Gastrocnemius medialis (tissue), 4 donors: ENCODE measurements around the gene ZFP36. TPM values are rescaled to one million over a fixed set of nuclear protein-coding genes. Genes with fewer than 3 reads are reported as not detected.

Source experiments
- ATAC-seq, 2 donors: fragments of 150-250 bp; one replicate each; pipeline ENCODE4 v1.9.1; 2016
- DNase-seq, 2 donors: peaks; one replicate each; pipeline ENCODE4 v3.0.0-alpha.2; 2019
- H3K27ac ChIP-seq, 4 donors: fragments of 200-600 bp; sonication (generic); 1 replicate in 1 of 4; 2 replicates in 3 of 4; pipeline ENCODE4 v1.5.1; 2016 to 2018; ENCODE audit warnings: mild to moderate bottlenecking in 2 of 4, moderate library complexity in 1 of 4
- H3K27me3 ChIP-seq, 3 donors: fragments of 200-600 bp; sonication (generic) in 2 of 3; 1 replicate in 1 of 3; 2 replicates in 2 of 3; pipeline versions ENCODE4 v1.5.1 to v1.6.0; 2016 to 2019; ENCODE audit warnings: mild to moderate bottlenecking in 1 of 3, moderate library complexity in 1 of 3
- H3K36me3 ChIP-seq, 2 donors: fragments of 200-600 bp; sonication (generic) in 1 of 2; one replicate each; pipeline ENCODE4 v1.5.1; 2017 to 2018
- H3K4me1 ChIP-seq, 2 donors: fragments of 200-600 bp; sonication (generic) in 1 of 2; one replicate each; pipeline ENCODE4 v1.5.1; 2016 to 2017; ENCODE audit warnings: mild to moderate bottlenecking in 2 of 2
- H3K4me3 ChIP-seq, 4 donors: fragments of 200-600 bp; sonication (generic) in 3 of 4; 1 replicate in 1 of 4; 2 replicates in 3 of 4; pipeline ENCODE4 v1.5.1; 2016 to 2019; ENCODE audit warnings: mild to moderate bottlenecking in 2 of 4
- H3K9me3 ChIP-seq, 3 donors: fragments of 200-600 bp; sonication (generic) in 2 of 3; 1 replicate in 1 of 3; 2 replicates in 2 of 3; pipeline ENCODE4 v1.5.1; 2016 to 2019
- POLR2A ChIP-seq, 2 donors: fragments of 450-650 bp; IDR thresholded peaks; one replicate each; pipeline ENCODE4 v1.6.1; 2017; ENCODE audit warnings: antibody characterized with exemption in 2 of 2, mild to moderate bottlenecking in 2 of 2, moderate library complexity in 2 of 2
- in situ Hi-C, 4 donors: fragments of 200-750 bp; cut with MboI; loops; one replicate each; pipeline versions ENCODE4 v1.15.0 to v1.8.0; 2017; ENCODE audit warnings: low sequenced_read_pairs in 4 of 4
- intact Hi-C: fragments of 100-400 bp; cut with DNase I; formaldehyde crosslinking; loops from one replicate; pipeline ENCODE4 v1.15.1; 2023; ENCODE audit warnings: low total_unique reads
- total RNA-seq, 4 donors: library from RNA; depleted of rRNA; stranded (reverse); fragments of >200 nt; gene quantifications; one replicate each; pipeline versions ENCODE4 v1.1.0 to v1.2.3, GENCODE V29; 2016
- TF ChIP-seq, protein P1 (sequence below), 5 experiments: fragments of 450-650 bp in 3 of 5; fragments of 200-600 bp in 2 of 5; sonication (generic) in 2 of 5; IDR thresholded peaks in 4 of 5; conservative IDR thresholded peaks in 1 of 5; 1 replicate in 4 of 5; 2 replicates in 1 of 5; pipeline ENCODE4 v1.5.1; 2016 to 2019; ENCODE audit warnings: antibody characterized with exemption in 5 of 5, mild to moderate bottlenecking in 3 of 5, moderate library complexity in 3 of 5

ZFP36 gene
- total RNA-seq, 4 donors from 2014 or later = 72.2 to 202 (median 132) TPM

DNA sequence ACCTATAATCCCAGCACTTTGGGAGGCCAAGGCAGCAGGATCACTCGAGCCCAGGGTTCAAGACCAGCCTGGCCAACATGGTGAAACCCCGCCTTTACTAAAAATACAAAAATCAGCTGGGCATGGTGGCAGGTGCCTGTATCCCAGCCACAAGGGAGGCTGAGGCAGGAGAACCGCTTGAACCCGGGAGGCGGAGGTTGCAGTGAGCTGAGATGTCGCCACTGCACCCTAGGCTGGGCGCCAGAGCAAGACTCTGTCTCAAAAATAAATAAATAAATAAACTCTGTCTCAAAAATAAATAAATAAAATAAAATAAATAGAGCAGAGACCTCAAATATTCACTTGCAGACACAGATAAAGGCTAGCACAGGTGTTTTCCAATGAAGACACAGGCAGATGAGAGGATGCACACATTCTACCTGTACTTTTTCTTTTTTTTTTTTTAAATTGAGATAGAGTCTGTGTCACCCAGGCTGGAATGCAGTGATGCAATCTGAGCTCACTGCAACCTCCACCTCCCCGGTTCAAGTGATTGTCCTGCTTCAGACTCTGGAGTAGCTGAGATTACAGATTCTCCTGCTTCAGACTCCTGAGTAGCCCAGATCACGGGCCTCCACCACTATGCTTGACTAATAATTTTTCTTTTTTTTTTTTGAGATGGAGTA is 31.8 kb downstream of the ZFP36 start:
- TF ChIP-seq, protein P1, sequence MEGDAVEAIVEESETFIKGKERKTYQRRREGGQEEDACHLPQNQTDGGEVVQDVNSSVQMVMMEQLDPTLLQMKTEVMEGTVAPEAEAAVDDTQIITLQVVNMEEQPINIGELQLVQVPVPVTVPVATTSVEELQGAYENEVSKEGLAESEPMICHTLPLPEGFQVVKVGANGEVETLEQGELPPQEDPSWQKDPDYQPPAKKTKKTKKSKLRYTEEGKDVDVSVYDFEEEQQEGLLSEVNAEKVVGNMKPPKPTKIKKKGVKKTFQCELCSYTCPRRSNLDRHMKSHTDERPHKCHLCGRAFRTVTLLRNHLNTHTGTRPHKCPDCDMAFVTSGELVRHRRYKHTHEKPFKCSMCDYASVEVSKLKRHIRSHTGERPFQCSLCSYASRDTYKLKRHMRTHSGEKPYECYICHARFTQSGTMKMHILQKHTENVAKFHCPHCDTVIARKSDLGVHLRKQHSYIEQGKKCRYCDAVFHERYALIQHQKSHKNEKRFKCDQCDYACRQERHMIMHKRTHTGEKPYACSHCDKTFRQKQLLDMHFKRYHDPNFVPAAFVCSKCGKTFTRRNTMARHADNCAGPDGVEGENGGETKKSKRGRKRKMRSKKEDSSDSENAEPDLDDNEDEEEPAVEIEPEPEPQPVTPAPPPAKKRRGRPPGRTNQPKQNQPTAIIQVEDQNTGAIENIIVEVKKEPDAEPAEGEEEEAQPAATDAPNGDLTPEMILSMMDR (IDR thresholded peaks at IDR 0.05 in 4 of 5, conservative IDR thresholded peaks at IDR 0.05 in 1 of 5) = no peak
- no peak for TF ChIP-seq POLR2A (IDR thresholded peaks at IDR 0.05)
- in situ Hi-C loops = loop anchor here in 2 of 4 donors (5.0 to 25.0 kb wide), 3 partner anchors 94 to 399 kb away; partner anchors contain the start of genes DYRK1B (in 2 of the 2), EID2B (in 2 of the 2), FBL (in 2 of the 2) and EID2 (in 1 of the 2)
- Histone ChIP-seq H3K4me1 (peaks cover 22 to 28% of the 10 kb centered on the region in 2 donors), H3K27me3 (no peaks in the 10 kb centered on the region), H3K27ac (no peak overlapping the region), H3K9me3 (no peaks in the 10 kb centered on the region), H3K36me3 (peaks cover 0 to 13% of the 10 kb centered on the region in 2 donors), H3K4me3 (no peak overlapping the region)
- intact Hi-C loops = no loop called here
- ATAC-seq (no peak), DNase-seq (no peak)

DNA sequence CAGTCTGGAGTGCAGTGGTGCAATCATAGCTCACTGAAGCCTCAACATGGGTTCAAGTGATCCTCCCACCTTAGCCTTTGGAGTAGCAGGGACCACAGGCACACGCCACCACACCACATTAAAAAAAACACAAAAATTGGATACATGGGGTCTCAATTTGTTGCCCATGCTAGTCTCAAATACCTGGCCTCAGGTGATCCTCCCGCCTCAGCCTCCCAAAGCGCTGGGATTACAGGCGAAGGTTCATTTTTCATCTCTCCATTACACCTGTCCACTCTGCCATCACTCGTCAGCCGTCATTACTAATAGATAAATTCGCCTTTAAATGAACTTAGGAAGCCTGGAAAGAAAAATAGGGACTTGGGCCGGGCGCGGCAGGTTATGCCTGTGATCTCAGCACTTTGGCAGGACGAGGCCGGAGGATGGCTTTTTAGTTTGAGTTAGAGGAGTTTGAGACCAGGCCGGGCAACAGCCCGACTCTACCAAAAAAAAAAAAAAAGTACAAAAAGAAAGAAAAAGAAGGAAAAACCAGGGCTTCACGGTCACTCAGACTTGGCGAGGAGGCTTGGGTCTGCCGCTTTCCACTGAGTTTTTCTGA is 38.0 kb downstream of the ZFP36 start:
- DNase-seq = no peak
- intact Hi-C loops (loop anchor here (1.0 to 10.0 kb wide), 6 partner anchors 8 to 230 kb away; partner anchors contain the start of genes PLEKHG2 and SAMD4B), in situ Hi-C loops (loop anchor here in 2 of 4 donors (25.0 kb wide), 2 partner anchors 93 to 393 kb away; partner anchors contain the start of genes DYRK1B (in 2 of the 2), FBL (in 2 of the 2), EID2 (in 1 of the 2) and EID2B (in 1 of the 2))
- peaks cover 0 to 4% of the 10 kb centered on the region in 2 donors for H3K36me3 ChIP-seq
- no peak for ATAC-seq
- TF ChIP-seq POLR2A (IDR thresholded peaks at IDR 0.05) = no peak
- TF ChIP-seq, protein P1 (IDR thresholded peaks at IDR 0.05 in 4 of 5, conservative IDR thresholded peaks at IDR 0.05 in 1 of 5) = no peak
- H3K4me1 ChIP-seq = peaks cover 14 to 29% of the 10 kb centered on the region in 2 donors
- no peaks in the 10 kb centered on the region for H3K27me3 ChIP-seq
- H3K27ac ChIP-seq = peak overlapping the region; percentile 89 to 98 (median 94)
- H3K4me3 ChIP-seq = peak overlapping the region; percentile 74 to 99 (median 86)
- no peaks in the 10 kb centered on the region for H3K9me3 ChIP-seq

DNA sequence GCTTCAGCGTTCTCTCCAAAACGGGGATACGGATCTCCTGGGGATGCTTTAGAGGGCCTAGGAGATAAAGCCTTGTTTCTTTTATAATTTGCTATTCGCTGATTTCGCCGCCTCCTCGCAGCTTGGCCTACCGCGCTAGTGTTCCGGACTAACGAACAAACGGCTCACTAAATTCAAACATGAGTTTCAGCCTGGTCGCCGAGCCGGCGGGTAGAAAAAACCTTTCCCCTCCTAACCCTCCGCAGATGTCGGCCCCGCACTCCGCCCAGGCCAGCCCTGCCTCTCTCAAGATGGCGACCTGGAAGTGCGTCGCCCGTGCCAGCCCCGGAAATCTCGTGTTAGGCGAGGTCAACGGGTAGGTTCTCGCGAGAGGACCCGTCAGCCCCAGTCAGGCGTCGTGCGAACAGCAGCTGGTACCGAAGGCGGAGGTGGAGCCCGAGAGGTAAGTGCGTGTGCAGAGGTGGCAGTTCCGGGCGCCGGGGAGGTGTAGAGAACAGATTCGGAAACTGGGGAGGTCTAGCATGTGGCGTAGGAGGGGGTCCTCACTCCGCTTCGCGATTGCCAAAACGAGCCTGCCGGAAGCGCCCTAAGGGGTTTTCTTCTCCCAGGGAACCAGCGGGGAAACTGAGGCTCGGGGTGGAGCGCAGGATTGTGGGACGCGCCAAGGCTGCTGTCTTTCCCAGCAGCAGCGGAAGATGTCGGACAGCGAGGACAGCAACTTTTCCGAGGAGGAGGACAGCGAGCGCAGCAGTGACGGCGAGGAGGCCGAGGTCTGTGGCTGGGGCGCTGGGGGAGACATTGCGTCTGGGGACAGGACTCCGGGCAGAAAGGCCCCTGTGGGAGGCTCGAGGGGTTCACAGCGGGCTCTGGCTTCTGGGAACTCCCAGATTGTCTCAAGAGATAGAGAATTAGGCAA is 38.8 kb downstream of the ZFP36 start, which contains the start of gene SUPT5H:
Gene SUPT5H (plus strand): TSS at position 387 of the 916 bp plus-strand sequence. CDS start 309 bp downstream, at position 696.
- no peaks in the 10 kb centered on the region for H3K9me3 ChIP-seq
- DNase-seq (peak; percentile 96 to 97), ATAC-seq (peak; percentile 96 to 99)
- H3K4me3 ChIP-seq = peak within 1 kb of the TSS; percentile 74 to 99 (median 86)
- peaks cover 14 to 27% of the 10 kb centered on the region in 2 donors for H3K4me1 ChIP-seq
- peak within 1 kb of the TSS; percentile 89 to 98 (median 94) for H3K27ac ChIP-seq
- in situ Hi-C loops (loop anchor here in 2 of 4 donors (25.0 kb wide), 2 partner anchors 92 to 392 kb away; partner anchors contain the start of genes DYRK1B (in 2 of the 2), FBL (in 2 of the 2), EID2 (in 1 of the 2) and EID2B (in 1 of the 2)), intact Hi-C loops (loop anchor here (1.0 to 10.0 kb wide), 6 partner anchors 9 to 229 kb away; partner anchors contain the start of genes PLEKHG2 and SAMD4B)
- peaks cover 0 to 4% of the 10 kb centered on the region in 2 donors for H3K36me3 ChIP-seq
- TF ChIP-seq, protein P1 (IDR thresholded peaks at IDR 0.05 in 4 of 5, conservative IDR thresholded peaks at IDR 0.05 in 1 of 5) = no peak
- peak; percentile 89 to 95 for TF ChIP-seq POLR2A (IDR thresholded peaks at IDR 0.05)
- H3K27me3 ChIP-seq = no peaks in the 10 kb centered on the region
